Vagina (tissue), 2 donors: ENCODE data around the gene RABGEF1.
"Not testable (repeated sequence)": the region's sequence is repeated elsewhere in the genome, so short reads cannot be mapped to it uniquely, and the experiment has no call there.

Experiments used
- CTCF ChIP-seq, 3 experiments: fragments of 450-650 bp in 2 of 3; fragments of 200-600 bp in 1 of 3; sonication (generic) in 1 of 3; IDR thresholded peaks; one replicate each; pipeline ENCODE4 v1.5.1; 2017 to 2019; ENCODE audit warnings: antibody characterized with exemption in 3 of 3, mild to moderate bottlenecking in 2 of 3, moderate library complexity in 2 of 3
- POLR2A ChIP-seq, 2 donors: fragments of 450-650 bp; IDR thresholded peaks; one replicate each; pipeline ENCODE4 v1.6.1; 2017; ENCODE audit warnings: antibody characterized with exemption in 2 of 2, mild to moderate bottlenecking in 2 of 2, moderate library complexity in 2 of 2
- POLR2AphosphoS5 ChIP-seq, 2 donors: sonication (generic); formaldehyde crosslinking; IDR thresholded peaks; one replicate each; pipeline ENCODE4 v1.9.0; 2017; ENCODE audit warnings: antibody characterized with exemption in 2 of 2, mild to moderate bottlenecking in 2 of 2, low read depth in 1 of 2; ENCODE audit not compliant: insufficient read depth in 1 of 2

- not testable (repeated sequence) for TF ChIP-seq CTCF (IDR thresholded peaks at IDR 0.05); POLR2A (IDR thresholded peaks at IDR 0.05); POLR2AphosphoS5 (IDR thresholded peaks at IDR 0.05; ENCODE audit: insufficient read depth in 1 of 2, low read depth in 1 of 2)
Observed at GRCh38 chr7:66817208-66817795, 76.8 kb downstream of the RABGEF1 start.
